Measurements from ENCODE around the gene AKAP9.
"Not testable (repeated sequence)": the region's sequence is repeated elsewhere in the genome, so short reads cannot be mapped to it uniquely, and the experiment has no call there.

Gene AKAP9

GRCh38 chr7:91949221-91950009, 8.8 kb downstream of the AKAP9 start:
- POLR2A ChIA-PET, result no interaction called here
- CTCF ChIA-PET, result interaction anchor here (0.7 to 1.2 kb wide), 3 partner anchors 8 to 68 kb away, joined by 3 to 4 read pairs (median 3); partner anchors contain the start of gene AKAP9
- no peak for DNase-seq (ENCODE audit: low read depth, low spot score)
- TF ChIP-seq CTCF (IDR thresholded peaks at IDR 0.05; ENCODE audit: insufficient read depth, low read length, missing control alignments), result no peak
- H3K4me3 ChIP-seq (ENCODE audit: low read depth, low read length), result no peak overlapping the region

- H3K4me3 ChIP-seq (ENCODE audit: low read depth, low read length), result no peak overlapping the region
- POLR2A ChIA-PET, result no interaction called here
- CTCF ChIA-PET, result interaction anchor here (1.0 to 1.5 kb wide), 5 partner anchors 8 to 72 kb away, joined by 3 to 5 read pairs (median 3); no protein-coding TSS in a partner anchor
- DNase-seq (ENCODE audit: low read depth, low spot score), result no peak
- TF ChIP-seq CTCF (IDR thresholded peaks at IDR 0.05; ENCODE audit: insufficient read depth, low read length, missing control alignments), result peak; percentile 1
Measured at GRCh38 chr7:91953618-91954017, 13.0 kb downstream of the AKAP9 start.

- CTCF ChIA-PET; DNase-seq (ENCODE audit: low read depth, low spot score); H3K4me3 ChIP-seq (ENCODE audit: low read depth, low read length); POLR2A ChIA-PET: not testable (repeated sequence)
Measured at GRCh38 chr7:91956464-91956863, 15.8 kb downstream of the AKAP9 start.

- no peak for TF ChIP-seq CTCF (IDR thresholded peaks at IDR 0.05; ENCODE audit: insufficient read depth, low read length, missing control alignments)
- ChIA-PET POLR2A (no interaction called here), CTCF (no interaction called here)
- DNase-seq (ENCODE audit: low read depth, low spot score), result no peak
- H3K4me3 ChIP-seq (ENCODE audit: low read depth, low read length), result no peak overlapping the region
Measured at GRCh38 chr7:91957232-91957631, 16.6 kb downstream of the AKAP9 start.

GRCh38 chr7:91957823-91958222, 17.2 kb downstream of the AKAP9 start:
- DNase-seq (ENCODE audit: low read depth, low spot score), result no peak
- POLR2A ChIA-PET, result no interaction called here
- no peak for TF ChIP-seq CTCF (IDR thresholded peaks at IDR 0.05; ENCODE audit: insufficient read depth, low read length, missing control alignments)

GRCh38 chr7:91959023-91959422, 18.4 kb downstream of the AKAP9 start:
- POLR2A ChIA-PET, result no interaction called here
- TF ChIP-seq CTCF (IDR thresholded peaks at IDR 0.05; ENCODE audit: insufficient read depth, low read length, missing control alignments), result no peak
- no peak for DNase-seq (ENCODE audit: low read depth, low spot score)
- CTCF ChIA-PET, result interaction anchor here (1.1 kb wide), 1 partner anchor 13 kb away, joined by 3 read pairs; no protein-coding TSS in a partner anchor
- no peak overlapping the region for H3K4me3 ChIP-seq (ENCODE audit: low read depth, low read length)

More at GRCh38 chr7:91957823-91958222, 17.2 kb downstream of the AKAP9 start:
- H3K4me3 ChIP-seq (ENCODE audit: low read depth, low read length), result no peak overlapping the region
- CTCF ChIA-PET, result no interaction called here

- no peak for DNase-seq (ENCODE audit: low read depth, low spot score)
- TF ChIP-seq CTCF (IDR thresholded peaks at IDR 0.05; ENCODE audit: insufficient read depth, low read length, missing control alignments), result no peak
- ChIA-PET POLR2A (no interaction called here), CTCF (no interaction called here)
- H3K4me3 ChIP-seq (ENCODE audit: low read depth, low read length), result no peak overlapping the region
Measured at GRCh38 chr7:91961816-91962215, 21.2 kb downstream of the AKAP9 start.
